Kasumi-1 (cell line): ENCODE measurements around the gene PPP1R27.
A peak's percentile ranks its signal among the peaks of the same experiment; 100 is the strongest.

ENCODE experiments used
- DNase-seq, 2 experiments: peaks; one replicate each; lab custom pipeline; 2025; lab: John Stamatoyannopoulos, UW

The PPP1R27 gene

GRCh38 chr17:81860756-81861568, 26.1 kb upstream of the PPP1R27 start:
- peak; percentile 100 for DNase-seq

- no peak for DNase-seq
Observed at GRCh38 chr17:81859906-81860755, 25.3 kb upstream of the PPP1R27 start, which contains the start of gene P4HB. Gene P4HB (minus strand): TSS chr17:81860535. CDS start chr17:81860471, 64 bp downstream.

GRCh38 chr17:81858967-81859905, 24.4 kb upstream of the PPP1R27 start:
- no peak for DNase-seq

GRCh38 chr17:81858170-81858966, 23.5 kb upstream of the PPP1R27 start:
- DNase-seq: no peak

- no peak for DNase-seq
Observed at GRCh38 chr17:81854974-81855774, 20.3 kb upstream of the PPP1R27 start.

- DNase-seq: no peak
Observed at GRCh38 chr17:81852237-81852636, 17.4 kb upstream of the PPP1R27 start.

- DNase-seq: no peak
Observed at GRCh38 chr17:81851423-81851822, 16.6 kb upstream of the PPP1R27 start.

GRCh38 chr17:81849457-81849856, 14.6 kb upstream of the PPP1R27 start:
- DNase-seq: no peak

- no peak for DNase-seq
Observed at GRCh38 chr17:81846743-81847689, 12.2 kb upstream of the PPP1R27 start.

- no peak for DNase-seq
Observed at GRCh38 chr17:81845881-81846742, 11.3 kb upstream of the PPP1R27 start.

GRCh38 chr17:81845361-81845760, 10.5 kb upstream of the PPP1R27 start:
- DNase-seq: no peak

- no peak for DNase-seq
Observed at GRCh38 chr17:81844887-81845286, 10.0 kb upstream of the PPP1R27 start.

- no peak for DNase-seq
Observed at GRCh38 chr17:81844327-81844851, 9.5 kb upstream of the PPP1R27 start.

- no peak for DNase-seq
Observed at GRCh38 chr17:81843713-81844326, 9.0 kb upstream of the PPP1R27 start.

GRCh38 chr17:81842725-81843504, 8.1 kb upstream of the PPP1R27 start:
- no peak for DNase-seq

GRCh38 chr17:81842378-81842724, 7.5 kb upstream of the PPP1R27 start:
- no peak for DNase-seq

GRCh38 chr17:81841866-81842265, 7.0 kb upstream of the PPP1R27 start:
- DNase-seq: no peak
